WERI-Rb-1 (cell line): ENCODE results near the gene PCBP4.

Experiments used
- DNase-seq: peaks from one replicate; pipeline ENCODE4 v3.0.0-alpha.2; 2020
- H3K27ac ChIP-seq: fragments of 250-450 bp; sonication (Bioruptor Pico); 2 replicates; pipeline ENCODE4 v1.5.1; 2020; ENCODE audit warnings: mild to moderate bottlenecking, moderate library complexity
- H3K27me3 ChIP-seq: fragments of 250-450 bp; sonication (Bioruptor Pico); 2 replicates; pipeline ENCODE4 v1.5.1; 2021; ENCODE audit warnings: mild to moderate bottlenecking, low read depth, moderate library complexity; ENCODE audit not compliant: insufficient read depth, severe bottlenecking
- H3K36me3 ChIP-seq: fragments of 250-450 bp; sonication (Bioruptor Pico); 2 replicates; pipeline ENCODE4 v1.5.1; 2020; ENCODE audit warnings: mild to moderate bottlenecking, moderate library complexity
- H3K4me3 ChIP-seq: 2 replicates; pipeline ENCODE4 v1.5.1; 2011; ENCODE audit warnings: low read depth, mild to moderate bottlenecking, control low read depth, low read length
- H3K9me3 ChIP-seq: fragments of 250-450 bp; sonication (Bioruptor Pico); 2 replicates; pipeline ENCODE4 v1.5.1; 2021; ENCODE audit warnings: mild to moderate bottlenecking, moderate library complexity; ENCODE audit not compliant: severe bottlenecking
- CTCF ChIP-seq: IDR thresholded peaks from 2 replicates; pipeline ENCODE4 v1.5.1; 2011; ENCODE audit warnings: low read depth, mild to moderate bottlenecking, control low read depth, inconsistent platforms, low read length

The PCBP4 gene

GRCh38 chr3:51928438-51928837, 38.8 kb downstream of the PCBP4 start:
- no peak overlapping the region for H3K4me3 ChIP-seq
- DNase-seq = no peak

GRCh38 chr3:51927061-51927977, 39.9 kb downstream of the PCBP4 start:
- no peaks in the 10 kb centered on the region for H3K9me3 ChIP-seq
- no peaks in the 10 kb centered on the region for H3K27me3 ChIP-seq
- no peak for TF ChIP-seq CTCF
- no peak for DNase-seq
- H3K4me3 ChIP-seq = no peak overlapping the region
- H3K27ac ChIP-seq = no peak overlapping the region
- peaks cover 6% of the 10 kb centered on the region; the same call in 1 of the 2 replicates for H3K36me3 ChIP-seq

More at GRCh38 chr3:51928438-51928837, 38.8 kb downstream of the PCBP4 start:
- Histone ChIP-seq H3K27me3 (no peaks in the 10 kb centered on the region), H3K36me3 (peaks cover 11% of the 10 kb centered on the region), H3K27ac (no peak overlapping the region), H3K9me3 (no peaks in the 10 kb centered on the region)
- no peak for TF ChIP-seq CTCF

GRCh38 chr3:51921081-51921578, 46.1 kb downstream of the PCBP4 start:
- no peak overlapping the region for H3K27ac ChIP-seq
- DNase-seq = no peak
- H3K9me3 ChIP-seq = no peaks in the 10 kb centered on the region
- TF ChIP-seq CTCF = no peak
- no peaks in the 10 kb centered on the region for H3K27me3 ChIP-seq
- no peak overlapping the region for H3K4me3 ChIP-seq
- H3K36me3 ChIP-seq = no peaks in the 10 kb centered on the region

GRCh38 chr3:51916418-51916817, 50.8 kb downstream of the PCBP4 start:
- no peaks in the 10 kb centered on the region for H3K36me3 ChIP-seq
- no peak overlapping the region for H3K4me3 ChIP-seq
- DNase-seq = no peak
- no peaks in the 10 kb centered on the region for H3K27me3 ChIP-seq
- H3K27ac ChIP-seq = no peak overlapping the region
- TF ChIP-seq CTCF = no peak
- H3K9me3 ChIP-seq = no peaks in the 10 kb centered on the region

GRCh38 chr3:51908026-51908425, 59.2 kb downstream of the PCBP4 start:
- H3K9me3 ChIP-seq = peaks cover 2% of the 10 kb centered on the region
- no peak for TF ChIP-seq CTCF
- no peak overlapping the region for H3K27ac ChIP-seq
- H3K4me3 ChIP-seq = no peak overlapping the region
- no peaks in the 10 kb centered on the region for H3K36me3 ChIP-seq
- DNase-seq = no peak
- H3K27me3 ChIP-seq = no peaks in the 10 kb centered on the region
